ENCODE data around the gene AIG1.
"Not testable (repeated sequence)": the region's sequence is repeated elsewhere in the genome, so short reads cannot be mapped to it uniquely, and the experiment has no call there.

AIG1 gene

DNA sequence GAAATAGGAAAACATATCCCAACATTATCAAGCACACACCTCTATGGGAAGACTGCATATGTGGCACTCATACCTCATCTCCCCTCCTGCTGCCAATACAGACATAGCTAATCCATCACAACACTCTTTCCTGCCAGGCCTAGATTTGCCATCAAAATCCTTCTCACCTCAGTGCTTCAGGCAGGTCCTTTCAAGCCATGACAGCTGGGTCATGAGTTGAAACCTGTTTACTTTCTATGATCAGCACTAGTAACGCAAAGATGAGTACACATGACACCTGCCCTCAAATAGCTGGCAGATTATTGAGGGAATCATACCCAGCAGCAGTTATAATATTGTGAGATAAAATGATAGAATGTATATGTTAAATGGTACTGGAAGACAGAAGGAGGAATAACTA is 183.1 kb downstream of the AIG1 start:
- DNase-seq: no peak

GRCh38 chr6:143245656-143246055 is 185.0 kb downstream of the AIG1 start:
- DNase-seq: no peak

GRCh38 chr6:143246166-143246775 is 185.6 kb downstream of the AIG1 start:
- DNase-seq: not testable (repeated sequence)

DNA sequence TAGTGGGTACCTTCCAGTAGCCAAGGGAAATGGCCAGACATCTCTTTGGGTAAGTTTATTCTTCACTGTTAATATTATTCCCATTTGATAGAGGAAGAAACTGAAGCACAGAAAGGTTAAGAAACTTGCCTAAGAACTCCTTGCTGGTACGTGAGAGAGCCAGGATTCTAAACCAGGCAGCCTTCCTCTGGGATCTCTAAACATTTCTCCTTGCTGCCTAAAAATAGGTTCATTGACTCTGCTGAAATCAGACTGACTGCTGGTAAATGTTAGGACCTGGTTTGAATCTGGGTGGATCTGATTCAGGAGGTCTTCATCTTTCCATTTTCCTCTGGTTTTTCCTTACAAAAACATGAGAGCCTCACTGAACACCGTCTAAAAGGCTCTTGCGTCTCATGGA is 186.9 kb downstream of the AIG1 start:
- no peak for DNase-seq

DNA sequence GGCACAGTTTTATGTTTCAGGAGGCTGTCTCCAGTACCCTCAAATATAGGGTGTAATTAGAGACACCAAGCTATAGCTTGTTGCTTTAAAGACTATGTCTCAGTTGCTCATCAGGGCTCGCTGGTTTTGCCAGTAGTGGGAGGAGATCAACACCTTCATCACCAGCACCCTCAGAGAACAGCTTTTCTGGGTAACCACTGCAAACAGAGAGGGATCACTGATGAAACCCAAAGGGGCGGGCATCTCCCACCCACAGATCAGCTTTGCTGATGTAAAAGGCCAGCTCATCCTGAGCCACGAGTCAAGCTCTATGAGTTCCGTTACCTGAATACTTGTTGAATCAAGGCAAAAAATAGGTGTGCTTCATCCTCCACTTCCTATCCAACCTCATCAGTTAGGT is 187.7 kb downstream of the AIG1 start:
- DNase-seq: no peak

GRCh38 chr6:143251288-143251687 is 190.6 kb downstream of the AIG1 start:
- DNase-seq: no peak

GRCh38 chr6:143252961-143253360 is 192.3 kb downstream of the AIG1 start:
- no peak for DNase-seq

GRCh38 chr6:143253586-143253985 is 192.9 kb downstream of the AIG1 start:
- DNase-seq: no peak

- no peak for DNase-seq
Measured at GRCh38 chr6:143258945-143259344, 198.3 kb downstream of the AIG1 start.

DNA sequence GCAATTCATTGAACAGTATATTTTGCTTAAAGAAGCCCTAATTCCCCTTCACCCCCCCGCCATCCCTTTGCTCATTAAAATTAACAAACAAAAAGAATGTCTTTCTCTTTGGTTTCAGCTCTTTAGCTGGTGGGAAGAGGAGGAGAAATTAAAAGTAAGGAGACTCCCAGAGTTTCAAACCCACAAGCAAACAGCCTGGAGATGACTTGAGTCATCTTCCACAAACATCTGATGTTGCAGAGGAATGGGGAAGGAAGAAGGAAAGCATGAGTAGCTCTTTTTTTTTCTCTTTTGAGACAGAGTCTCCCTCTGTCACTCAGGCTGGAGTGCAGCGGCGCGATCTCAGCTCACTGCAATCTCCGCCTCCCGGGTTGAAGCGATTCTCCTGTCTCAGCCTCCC is 200.2 kb downstream of the AIG1 start:
- DNase-seq: no peak

GRCh38 chr6:143261899-143262436 is 201.3 kb downstream of the AIG1 start:
- no peak for DNase-seq

DNA sequence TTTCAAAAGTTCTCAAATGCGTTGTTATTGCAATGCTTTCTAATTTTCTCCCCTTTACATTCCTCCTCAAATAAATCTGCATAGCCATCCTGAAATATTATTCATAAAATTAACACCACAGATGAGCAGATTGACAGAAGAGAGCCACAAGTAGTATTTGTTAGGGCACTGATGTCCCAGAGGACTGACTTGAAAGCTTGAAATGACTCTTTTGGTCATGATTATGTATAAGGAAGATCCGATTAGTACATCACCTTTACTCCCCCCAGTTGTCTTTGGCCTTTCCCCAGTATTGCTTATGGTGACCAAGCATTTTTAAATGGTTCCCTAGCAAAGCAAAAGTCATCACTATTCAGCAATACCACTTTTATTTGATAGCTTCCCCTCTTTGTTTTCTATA is 202.2 kb downstream of the AIG1 start:
- no peak for DNase-seq

DNA sequence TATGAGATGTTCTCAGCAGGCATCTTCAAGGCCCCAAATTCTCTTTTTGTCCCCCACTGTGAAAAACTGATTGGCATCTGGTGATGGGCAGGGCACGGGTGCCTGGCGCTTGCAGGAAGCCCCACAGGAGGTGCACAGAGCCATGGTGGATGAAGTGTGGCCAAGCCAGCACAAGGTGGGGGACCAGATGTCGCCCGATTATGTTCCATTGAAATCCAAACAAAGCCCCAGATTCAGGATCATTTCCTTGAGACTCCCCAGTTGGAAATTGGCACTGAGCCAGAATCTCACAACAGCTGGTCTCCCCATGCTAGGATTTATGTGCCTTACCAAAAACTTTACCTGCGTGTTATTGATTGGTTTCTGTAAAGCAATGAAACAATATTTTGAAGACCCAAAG is 203.7 kb downstream of the AIG1 start:
- no peak for DNase-seq

DNA sequence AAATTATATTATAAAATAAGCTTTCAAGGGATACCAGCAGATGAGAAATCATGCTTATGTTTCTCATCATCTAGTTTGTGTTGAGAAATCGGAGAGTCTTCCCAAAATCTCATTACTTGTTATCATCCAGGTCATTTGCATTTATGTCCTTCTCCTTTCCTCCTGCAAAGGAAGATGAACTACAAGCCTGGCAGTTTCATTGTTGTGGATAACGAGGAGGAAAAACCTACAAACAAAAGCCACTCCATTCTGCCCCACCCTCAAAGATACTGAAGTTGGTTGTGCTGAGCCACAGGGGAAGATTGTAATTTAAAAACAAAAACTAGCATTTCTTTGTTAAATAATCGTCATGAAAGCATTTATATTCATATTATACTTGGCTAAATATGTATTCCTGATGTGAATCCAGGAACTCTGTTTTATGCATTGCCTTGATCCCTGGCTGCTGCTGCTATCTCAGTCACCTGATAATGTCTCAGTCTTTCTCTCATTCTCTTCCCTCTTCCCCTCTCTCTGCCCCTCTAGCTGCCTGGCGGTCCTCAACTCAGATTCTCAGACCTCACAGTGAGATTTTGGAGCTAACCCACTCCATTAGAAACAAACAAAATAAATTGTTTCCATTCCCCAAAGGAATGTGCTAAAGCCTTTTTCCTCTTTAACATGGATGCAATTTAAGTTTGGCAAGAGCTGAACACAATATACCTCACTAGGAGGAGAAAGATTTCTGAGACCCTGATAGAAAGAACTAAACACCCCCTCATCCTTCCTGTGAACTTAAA is 204.5 kb downstream of the AIG1 start:
- no peak for DNase-seq

DNA sequence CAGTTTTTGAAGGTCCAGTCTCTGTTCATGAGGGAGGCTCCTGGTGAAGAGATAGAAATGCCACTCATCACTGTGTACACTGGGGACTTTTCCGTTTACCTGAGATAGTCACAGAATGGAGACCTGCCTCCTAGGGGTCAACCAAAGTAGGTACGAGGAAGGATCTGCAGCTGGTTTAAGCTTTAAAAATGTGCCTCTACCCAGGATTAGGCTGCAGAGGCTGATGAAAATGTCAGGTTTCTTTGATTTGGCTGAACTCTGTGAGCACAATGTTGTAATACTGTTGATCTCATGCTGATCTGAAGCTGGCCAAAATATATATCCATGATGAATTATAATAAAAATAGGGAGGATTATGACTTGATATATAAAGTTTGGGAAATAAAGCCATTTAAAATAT is 207.1 kb downstream of the AIG1 start:
- no peak for DNase-seq

DNA sequence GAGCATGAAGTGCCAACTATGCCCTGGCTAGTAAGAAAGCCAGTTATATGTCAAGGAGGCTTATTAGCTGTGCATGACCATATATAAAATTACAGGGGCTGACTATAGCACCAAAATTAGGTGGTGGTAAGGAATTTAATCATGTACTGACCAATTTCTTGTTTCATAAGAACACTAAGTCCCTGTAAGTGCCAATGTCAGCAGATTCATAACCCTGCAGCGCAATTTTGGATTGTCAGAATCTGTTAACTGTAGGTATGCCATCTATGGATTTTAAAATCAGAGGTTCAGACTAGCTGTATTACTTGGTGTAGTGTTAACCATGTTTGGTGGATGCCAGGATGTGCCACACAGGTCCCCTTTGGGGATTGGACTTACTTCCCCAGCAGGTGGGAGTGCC is 207.8 kb downstream of the AIG1 start:
- no peak for DNase-seq

- DNase-seq: no peak
Measured at GRCh38 chr6:143270026-143270425, 209.3 kb downstream of the AIG1 start.

GRCh38 chr6:143271024-143271423 is 210.3 kb downstream of the AIG1 start:
- no peak for DNase-seq

DNA sequence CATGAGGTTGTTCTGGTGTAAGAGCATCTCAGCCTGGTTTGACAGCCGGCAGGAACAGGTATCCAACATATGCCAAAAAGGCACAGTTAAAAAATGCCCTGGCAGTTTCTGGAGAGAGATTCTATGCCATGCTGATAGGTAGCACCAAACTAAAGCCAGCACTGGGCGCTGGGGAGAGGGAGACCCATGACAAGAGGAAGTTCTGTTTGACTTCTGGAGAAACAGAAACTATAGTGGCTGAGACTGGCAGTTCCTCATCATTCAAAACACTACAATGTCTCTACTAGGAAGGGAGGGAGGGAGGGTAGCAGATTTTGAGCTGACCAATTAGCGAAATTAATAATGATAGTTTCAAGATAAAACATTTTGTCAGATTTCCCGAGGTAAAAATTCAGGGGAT is 215.7 kb downstream of the AIG1 start:
- DNase-seq: no peak

GRCh38 chr6:143279385-143279784 is 218.7 kb downstream of the AIG1 start:
- no peak for DNase-seq

GRCh38 chr6:143283887-143284645 is 223.4 kb downstream of the AIG1 start:
- no peak for DNase-seq

GRCh38 chr6:143286251-143286795 is 225.6 kb downstream of the AIG1 start:
- no peak for DNase-seq

GRCh38 chr6:143288923-143289322 is 228.2 kb downstream of the AIG1 start:
- DNase-seq: no peak

DNA sequence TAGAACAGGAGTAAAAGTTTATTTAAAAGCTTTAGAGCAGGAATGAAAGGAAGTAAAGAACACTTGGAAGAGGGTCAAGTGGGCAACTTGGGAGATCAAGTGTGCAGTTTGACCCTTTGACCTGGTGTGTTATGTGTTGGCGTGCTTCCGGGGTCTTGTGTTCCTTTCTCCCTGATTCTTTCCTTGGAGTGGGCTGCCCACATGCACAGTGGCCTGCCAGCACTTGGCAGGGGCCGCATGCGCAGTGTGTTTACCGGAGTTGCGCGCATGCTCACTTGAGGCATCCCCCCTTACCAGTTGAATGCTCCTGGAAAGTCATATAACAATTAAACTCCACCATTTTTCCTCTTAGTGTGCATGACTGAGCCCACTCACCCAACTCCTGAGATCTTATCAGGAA is 229.5 kb downstream of the AIG1 start:
- DNase-seq: no peak
